ENCODE results near the gene RASD1. TPM values are rescaled to one million over a fixed set of nuclear protein-coding genes. Genes with fewer than 3 reads are reported as not detected.
A peak's percentile ranks its signal among the peaks of the same experiment; 100 is the strongest.
"Not testable (repeated sequence)": the region's sequence is repeated elsewhere in the genome, so short reads cannot be mapped to it uniquely, and the experiment has no call there.

The RASD1 gene
- total and polyA plus RNA-seq, 5 donors from 2014 or later: 0.12 to 0.72 (median 0.26) TPM; not detected in 2

DNA sequence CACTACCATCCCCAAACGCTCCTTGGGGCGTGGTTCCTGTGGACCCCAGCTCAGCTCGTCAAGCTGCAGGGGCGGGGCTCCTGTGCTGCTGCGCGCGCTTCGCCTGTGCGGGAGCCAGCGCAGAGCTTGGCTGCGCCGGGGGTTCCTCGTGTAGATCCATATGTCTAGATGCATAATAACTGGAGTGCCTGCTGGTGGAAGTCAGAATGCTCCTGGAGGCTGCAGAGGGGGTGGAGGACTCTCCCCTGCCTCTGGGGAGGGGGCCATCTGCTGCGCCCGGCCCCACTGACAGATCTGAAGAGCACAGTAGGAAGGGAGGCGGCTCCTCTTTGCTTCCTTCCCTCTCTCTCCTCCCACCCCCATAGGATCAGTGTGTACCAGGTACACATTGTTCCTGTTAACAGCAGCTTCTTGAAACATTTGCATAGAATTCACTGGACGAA is 4.6 kb downstream of the RASD1 start:
- H3K4me3 Mint-ChIP-seq: peak overlapping the region in 1 of 4 donors; percentile 38
- H3K27ac ChIP-seq (ENCODE audit: insufficient read depth, low read length, poor library complexity, severe bottlenecking): no peak overlapping the region
- DNase-seq (no peak), ATAC-seq (ENCODE audit: low read depth in 2 of 2) (no peak)
- peaks cover 34% of the 10 kb centered on the region for H3K36me3 Mint-ChIP-seq
- peaks cover 2% of the 10 kb centered on the region for H3K27me3 ChIP-seq (ENCODE audit: control insufficient read depth, insufficient read depth, low read length)
- no peak overlapping the region for H3K27ac Mint-ChIP-seq
- H3K9me3 ChIP-seq (ENCODE audit: control insufficient read depth in 2 of 2, low read length in 2 of 2): no peaks in the 10 kb centered on the region
- peaks cover 11% of the 10 kb centered on the region for H3K27me3 Mint-ChIP-seq
- H3K4me1 Mint-ChIP-seq: peaks cover 0 to 23% (median 10%) of the 10 kb centered on the region in 4 donors
- no peak overlapping the region for H3K4me3 ChIP-seq (ENCODE audit: low read depth, low read length)
- no peaks in the 10 kb centered on the region for H3K9me3 Mint-ChIP-seq
- H3K4me1 ChIP-seq (ENCODE audit: control insufficient read depth, insufficient read depth, low read length, poor library complexity, severe bottlenecking): peaks cover 19% of the 10 kb centered on the region
- peaks cover 19% of the 10 kb centered on the region for H3K36me3 ChIP-seq (ENCODE audit: control insufficient read depth, insufficient read depth, low read length)

- Mint-ChIP-seq H3K27ac (no peak overlapping the region), H3K9me3 (no peaks in the 10 kb centered on the region), H3K27me3 (peaks cover 11% of the 10 kb centered on the region), H3K4me3 (peak overlapping the region in 1 of 4 donors; percentile 38), H3K4me1 (peaks cover 0 to 23% (median 10%) of the 10 kb centered on the region in 4 donors), H3K36me3 (peaks cover 34% of the 10 kb centered on the region)
- Histone ChIP-seq H3K27me3 (ENCODE audit: control insufficient read depth, insufficient read depth, low read length) (peaks cover 2% of the 10 kb centered on the region), H3K9me3 (ENCODE audit: control insufficient read depth in 2 of 2, low read length in 2 of 2) (no peaks in the 10 kb centered on the region), H3K27ac (ENCODE audit: insufficient read depth, low read length, poor library complexity, severe bottlenecking) (no peak overlapping the region), H3K4me1 (ENCODE audit: control insufficient read depth, insufficient read depth, low read length, poor library complexity, severe bottlenecking) (peaks cover 15% of the 10 kb centered on the region), H3K36me3 (ENCODE audit: control insufficient read depth, insufficient read depth, low read length) (peaks cover 19% of the 10 kb centered on the region), H3K4me3 (ENCODE audit: low read depth, low read length) (no peak overlapping the region)
- ATAC-seq (ENCODE audit: low read depth in 2 of 2): no peak
- no peak for DNase-seq
Observed at GRCh38 chr17:17491031-17491471, 5.1 kb downstream of the RASD1 start.

DNA sequence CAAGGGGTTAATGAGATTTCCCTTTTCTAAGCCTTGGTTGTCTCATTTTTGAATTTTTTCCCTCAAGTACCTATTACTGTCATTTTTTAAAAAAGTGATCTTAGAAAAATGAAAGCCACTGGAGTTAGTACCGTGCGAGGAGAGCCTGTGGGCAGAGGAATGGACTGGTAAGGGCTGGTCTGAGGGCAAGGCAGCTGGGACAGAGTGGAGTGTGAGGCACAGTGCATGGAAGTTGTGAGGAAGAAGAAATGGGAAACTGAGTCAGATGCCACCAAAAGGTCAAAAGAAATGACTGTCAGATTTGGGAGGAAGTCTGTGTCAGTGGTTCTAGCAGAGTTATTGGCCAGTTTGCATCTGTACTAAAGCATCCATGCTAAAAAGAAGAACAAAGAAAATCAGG is 8.2 kb downstream of the RASD1 start:
- Histone ChIP-seq H3K27ac (ENCODE audit: insufficient read depth, low read length, poor library complexity, severe bottlenecking) (no peak overlapping the region), H3K9me3 (ENCODE audit: control insufficient read depth in 2 of 2, low read length in 2 of 2) (no peaks in the 10 kb centered on the region), H3K4me3 (ENCODE audit: low read depth, low read length) (no peak overlapping the region), H3K27me3 (ENCODE audit: control insufficient read depth, insufficient read depth, low read length) (no peaks in the 10 kb centered on the region), H3K36me3 (ENCODE audit: control insufficient read depth, insufficient read depth, low read length) (peaks cover 19% of the 10 kb centered on the region), H3K4me1 (ENCODE audit: control insufficient read depth, insufficient read depth, low read length, poor library complexity, severe bottlenecking) (peaks cover 7% of the 10 kb centered on the region)
- peaks cover 43% of the 10 kb centered on the region for H3K36me3 Mint-ChIP-seq
- peaks cover 0 to 27% (median 14%) of the 10 kb centered on the region in 4 donors for H3K4me1 Mint-ChIP-seq
- DNase-seq: no peak
- no peaks in the 10 kb centered on the region for H3K9me3 Mint-ChIP-seq
- no peak for ATAC-seq (ENCODE audit: low read depth in 2 of 2)
- peak overlapping the region in 2 of 4 donors; percentile 13 to 23 for H3K4me3 Mint-ChIP-seq
- H3K27ac Mint-ChIP-seq: no peak overlapping the region
- peaks cover 1% of the 10 kb centered on the region for H3K27me3 Mint-ChIP-seq

DNA sequence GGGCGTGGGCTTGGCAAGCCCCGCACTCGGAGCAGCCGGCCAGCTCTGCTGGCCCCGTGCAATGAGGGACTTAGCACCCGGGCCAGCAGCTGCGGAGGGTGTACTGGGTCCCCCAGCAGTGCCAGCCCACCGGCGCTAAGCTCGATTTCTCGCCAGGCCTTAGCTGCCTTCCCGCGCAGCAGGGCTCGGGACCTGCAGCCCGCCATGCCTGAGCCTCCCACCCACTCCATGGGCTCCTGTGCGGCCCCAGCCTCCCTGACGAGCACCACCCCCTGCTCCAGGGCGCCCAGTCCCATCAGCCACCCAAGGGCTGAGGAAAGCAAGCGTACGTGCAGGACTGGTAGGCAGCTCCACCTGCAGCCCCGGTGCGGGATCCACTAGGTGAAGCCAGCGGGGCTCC is 9.8 kb downstream of the RASD1 start:
- Mint-ChIP-seq H3K36me3 (peaks cover 39% of the 10 kb centered on the region), H3K4me1 (peaks cover 8 to 42% (median 29%) of the 10 kb centered on the region in 4 donors)
- not testable (repeated sequence) for DNase-seq; H3K9me3 ChIP-seq (ENCODE audit: control insufficient read depth in 2 of 2, low read length in 2 of 2); H3K27me3 Mint-ChIP-seq; H3K4me3 Mint-ChIP-seq; H3K27me3 ChIP-seq (ENCODE audit: control insufficient read depth, insufficient read depth, low read length); H3K4me1 ChIP-seq (ENCODE audit: control insufficient read depth, insufficient read depth, low read length, poor library complexity, severe bottlenecking); H3K4me3 ChIP-seq (ENCODE audit: low read depth, low read length); H3K9me3 Mint-ChIP-seq; ATAC-seq (ENCODE audit: low read depth in 2 of 2); H3K27ac ChIP-seq (ENCODE audit: insufficient read depth, low read length, poor library complexity, severe bottlenecking); H3K27ac Mint-ChIP-seq
- peaks cover 10% of the 10 kb centered on the region for H3K36me3 ChIP-seq (ENCODE audit: control insufficient read depth, insufficient read depth, low read length)

GRCh38 chr17:17485420-17485819 is 10.8 kb downstream of the RASD1 start:
- Mint-ChIP-seq H3K36me3 (peaks cover 39% of the 10 kb centered on the region), H3K4me3 (no peak overlapping the region), H3K4me1 (peaks cover 8 to 51% (median 38%) of the 10 kb centered on the region in 4 donors), H3K27ac (peak overlapping the region in 1 of 3 donors; percentile 28), H3K9me3 (no peaks in the 10 kb centered on the region), H3K27me3 (no peaks in the 10 kb centered on the region)
- H3K9me3 ChIP-seq (ENCODE audit: control insufficient read depth in 2 of 2, low read length in 2 of 2): no peaks in the 10 kb centered on the region
- no peak overlapping the region for H3K27ac ChIP-seq (ENCODE audit: insufficient read depth, low read length, poor library complexity, severe bottlenecking)
- H3K36me3 ChIP-seq (ENCODE audit: control insufficient read depth, insufficient read depth, low read length): peaks cover 9% of the 10 kb centered on the region
- H3K4me3 ChIP-seq (ENCODE audit: low read depth, low read length): no peak overlapping the region
- no peaks in the 10 kb centered on the region for H3K27me3 ChIP-seq (ENCODE audit: control insufficient read depth, insufficient read depth, low read length)
- no peak for DNase-seq
- H3K4me1 ChIP-seq (ENCODE audit: control insufficient read depth, insufficient read depth, low read length, poor library complexity, severe bottlenecking): peaks cover 11% of the 10 kb centered on the region
- no peak for ATAC-seq (ENCODE audit: low read depth in 2 of 2)

- Mint-ChIP-seq H3K4me1 (peaks cover 8 to 51% (median 43%) of the 10 kb centered on the region in 4 donors), H3K27me3 (no peaks in the 10 kb centered on the region), H3K36me3 (peaks cover 40% of the 10 kb centered on the region), H3K27ac (peak overlapping the region in 2 of 3 donors; percentile 5 to 78), H3K4me3 (no peak overlapping the region), H3K9me3 (no peaks in the 10 kb centered on the region)
- no peak for ATAC-seq (ENCODE audit: low read depth in 2 of 2)
- DNase-seq: no peak
- Histone ChIP-seq H3K9me3 (ENCODE audit: control insufficient read depth in 2 of 2, low read length in 2 of 2) (no peaks in the 10 kb centered on the region), H3K36me3 (ENCODE audit: control insufficient read depth, insufficient read depth, low read length) (peaks cover 8% of the 10 kb centered on the region), H3K27me3 (ENCODE audit: control insufficient read depth, insufficient read depth, low read length) (no peaks in the 10 kb centered on the region), H3K27ac (ENCODE audit: insufficient read depth, low read length, poor library complexity, severe bottlenecking) (no peak overlapping the region), H3K4me3 (ENCODE audit: low read depth, low read length) (no peak overlapping the region), H3K4me1 (ENCODE audit: control insufficient read depth, insufficient read depth, low read length, poor library complexity, severe bottlenecking) (peaks cover 15% of the 10 kb centered on the region)
Observed at GRCh38 chr17:17484451-17484899, 11.7 kb downstream of the RASD1 start.

DNA sequence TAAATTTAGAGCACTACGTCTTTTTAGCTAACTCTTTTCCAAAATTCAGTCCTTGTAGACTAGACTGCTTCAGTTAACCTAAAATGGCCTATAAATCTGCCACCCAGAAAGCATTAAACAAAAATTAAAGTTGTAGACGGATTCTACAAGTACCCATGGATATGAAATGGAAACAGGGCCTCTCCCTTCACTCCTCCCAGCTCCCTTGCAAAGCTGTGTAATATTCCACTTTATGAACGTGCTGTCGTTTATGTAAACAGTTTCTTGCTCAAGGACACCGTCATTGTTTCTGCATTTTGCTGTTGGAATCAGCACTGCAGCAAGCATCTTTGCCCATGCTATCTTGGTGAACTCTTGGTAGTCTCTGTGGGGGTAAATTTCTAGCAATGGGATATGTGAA is 14.3 kb downstream of the RASD1 start:
- Histone ChIP-seq H3K4me3 (ENCODE audit: low read depth, low read length) (no peak overlapping the region), H3K9me3 (ENCODE audit: control insufficient read depth in 2 of 2, low read length in 2 of 2) (no peaks in the 10 kb centered on the region), H3K4me1 (ENCODE audit: control insufficient read depth, insufficient read depth, low read length, poor library complexity, severe bottlenecking) (peaks cover 33% of the 10 kb centered on the region), H3K27me3 (ENCODE audit: control insufficient read depth, insufficient read depth, low read length) (no peaks in the 10 kb centered on the region), H3K36me3 (ENCODE audit: control insufficient read depth, insufficient read depth, low read length) (no peaks in the 10 kb centered on the region), H3K27ac (ENCODE audit: insufficient read depth, low read length, poor library complexity, severe bottlenecking) (no peak overlapping the region)
- peaks cover 5% of the 10 kb centered on the region for H3K27me3 Mint-ChIP-seq
- DNase-seq (no peak), ATAC-seq (ENCODE audit: low read depth in 2 of 2) (no peak)
- no peaks in the 10 kb centered on the region for H3K9me3 Mint-ChIP-seq
- peak overlapping the region in 2 of 3 donors; percentile 24 to 37 for H3K27ac Mint-ChIP-seq
- peaks cover 30% of the 10 kb centered on the region for H3K36me3 Mint-ChIP-seq
- peaks cover 17 to 64% (median 51%) of the 10 kb centered on the region in 4 donors for H3K4me1 Mint-ChIP-seq
- H3K4me3 Mint-ChIP-seq: peak overlapping the region in 3 of 4 donors; percentile 6 to 38 (median 22)

GRCh38 chr17:17480593-17481148 is 15.5 kb downstream of the RASD1 start:
- peaks cover 6% of the 10 kb centered on the region for H3K27me3 Mint-ChIP-seq
- H3K36me3 Mint-ChIP-seq: peaks cover 26% of the 10 kb centered on the region
- H3K4me3 ChIP-seq (ENCODE audit: low read depth, low read length): no peak overlapping the region
- H3K27me3 ChIP-seq (ENCODE audit: control insufficient read depth, insufficient read depth, low read length): no peaks in the 10 kb centered on the region
- H3K36me3 ChIP-seq (ENCODE audit: control insufficient read depth, insufficient read depth, low read length): no peaks in the 10 kb centered on the region
- no peak for ATAC-seq (ENCODE audit: low read depth in 2 of 2)
- H3K4me1 Mint-ChIP-seq: peaks cover 17 to 71% (median 51%) of the 10 kb centered on the region in 4 donors
- DNase-seq: no peak
- H3K27ac ChIP-seq (ENCODE audit: insufficient read depth, low read length, poor library complexity, severe bottlenecking): no peak overlapping the region
- H3K4me3 Mint-ChIP-seq: peak overlapping the region; percentile 9 to 72 (median 48)
- peaks cover 33% of the 10 kb centered on the region for H3K4me1 ChIP-seq (ENCODE audit: control insufficient read depth, insufficient read depth, low read length, poor library complexity, severe bottlenecking)
- no peaks in the 10 kb centered on the region for H3K9me3 ChIP-seq (ENCODE audit: control insufficient read depth in 2 of 2, low read length in 2 of 2)
- H3K27ac Mint-ChIP-seq: peak overlapping the region; percentile 24 to 87 (median 75)
- no peaks in the 10 kb centered on the region for H3K9me3 Mint-ChIP-seq

Data from CD4-positive, CD25-positive, alpha-beta regulatory T cell (primary cell).